Chondrocyte (in vitro differentiated cells): ENCODE data around the gene GPR155. TPM values are rescaled to one million over a fixed set of nuclear protein-coding genes. Genes with fewer than 3 reads are reported as not detected.

Source experiments
- DNase-seq: peaks from one replicate; pipeline ENCODE4 v3.0.0; 2021; ENCODE audit warnings: mixed read lengths, low spot score
- H3K27ac Mint-ChIP-seq: one replicate; pipeline ENCODE4 v1.8.0; 2021; ENCODE audit warnings: mild to moderate bottlenecking, moderate library complexity, mixed read lengths; ENCODE audit not compliant: unreplicated experiment
- H3K27me3 Mint-ChIP-seq: 2 replicates; pipeline ENCODE4 v1.8.0; 2021; ENCODE audit warnings: low read depth, mixed read lengths
- H3K36me3 Mint-ChIP-seq: 2 replicates; pipeline ENCODE4 v1.8.0; 2021; ENCODE audit warnings: low read depth, mixed read lengths
- H3K4me1 Mint-ChIP-seq: 2 replicates; pipeline ENCODE4 v1.8.0; 2021; ENCODE audit warnings: low read depth, mild to moderate bottlenecking, mixed read lengths
- H3K4me3 Mint-ChIP-seq: one replicate; pipeline ENCODE4 v1.8.0; 2021; ENCODE audit warnings: mild to moderate bottlenecking, moderate library complexity, mixed read lengths; ENCODE audit not compliant: unreplicated experiment
- H3K9me3 Mint-ChIP-seq: 2 replicates; pipeline ENCODE4 v1.8.0; 2021; ENCODE audit warnings: low read depth, mixed read lengths
- CTCF ChIP-seq: fragments of 200-600 bp; sonication (generic); IDR thresholded peaks from 2 replicates; pipeline ENCODE4 v1.5.0; 2021; ENCODE audit warnings: antibody characterized with exemption, mild to moderate bottlenecking, moderate library complexity
- total RNA-seq: library from RNA; stranded (reverse); gene quantifications from 3 replicates; pipeline ENCODE4 v1.2.1, GENCODE V29; 2021

The GPR155 gene
- total RNA-seq, 1 donor from 2014 or later = 12.8 TPM

- no peak for DNase-seq
- H3K27me3 Mint-ChIP-seq = no peaks in the 10 kb centered on the region
- H3K36me3 Mint-ChIP-seq = no peaks in the 10 kb centered on the region
- H3K27ac Mint-ChIP-seq = no peak overlapping the region
- H3K4me1 Mint-ChIP-seq = no peaks in the 10 kb centered on the region
- TF ChIP-seq CTCF = no peak
- H3K4me3 Mint-ChIP-seq = no peak overlapping the region
- no peaks in the 10 kb centered on the region for H3K9me3 Mint-ChIP-seq
Observed at GRCh38 chr2:174461221-174461620, 25.6 kb downstream of the GPR155 start.

GRCh38 chr2:174454566-174454965 is 32.3 kb downstream of the GPR155 start:
- no peak for DNase-seq
- Mint-ChIP-seq H3K36me3 (peaks cover 4% of the 10 kb centered on the region), H3K4me1 (peaks cover 16% of the 10 kb centered on the region), H3K4me3 (no peak overlapping the region), H3K27me3 (no peaks in the 10 kb centered on the region), H3K9me3 (no peaks in the 10 kb centered on the region), H3K27ac (no peak overlapping the region)
- TF ChIP-seq CTCF = no peak

- peaks cover 16% of the 10 kb centered on the region for H3K4me1 Mint-ChIP-seq
- DNase-seq = no peak
- H3K27me3 Mint-ChIP-seq = no peaks in the 10 kb centered on the region
- H3K4me3 Mint-ChIP-seq = no peak overlapping the region
- H3K27ac Mint-ChIP-seq = no peak overlapping the region
- peaks cover 13% of the 10 kb centered on the region for H3K36me3 Mint-ChIP-seq
- no peak for TF ChIP-seq CTCF
- H3K9me3 Mint-ChIP-seq = no peaks in the 10 kb centered on the region
Observed at GRCh38 chr2:174450021-174450816, 36.6 kb downstream of the GPR155 start.

- Mint-ChIP-seq H3K4me3 (no peak overlapping the region), H3K9me3 (no peaks in the 10 kb centered on the region), H3K4me1 (peaks cover 21% of the 10 kb centered on the region), H3K36me3 (peaks cover 16% of the 10 kb centered on the region), H3K27me3 (no peaks in the 10 kb centered on the region), H3K27ac (no peak overlapping the region)
- no peak for TF ChIP-seq CTCF
- no peak for DNase-seq
Observed at GRCh38 chr2:174449033-174449432, 37.8 kb downstream of the GPR155 start.

GRCh38 chr2:174446531-174446930 is 40.3 kb downstream of the GPR155 start:
- Mint-ChIP-seq H3K27me3 (no peaks in the 10 kb centered on the region), H3K36me3 (peaks cover 11% of the 10 kb centered on the region), H3K9me3 (no peaks in the 10 kb centered on the region), H3K27ac (no peak overlapping the region), H3K4me3 (no peak overlapping the region), H3K4me1 (peaks cover 30% of the 10 kb centered on the region)
- TF ChIP-seq CTCF = no peak
- no peak for DNase-seq
